ENCODE data around the gene PEX5L.

Gene PEX5L

DNA sequence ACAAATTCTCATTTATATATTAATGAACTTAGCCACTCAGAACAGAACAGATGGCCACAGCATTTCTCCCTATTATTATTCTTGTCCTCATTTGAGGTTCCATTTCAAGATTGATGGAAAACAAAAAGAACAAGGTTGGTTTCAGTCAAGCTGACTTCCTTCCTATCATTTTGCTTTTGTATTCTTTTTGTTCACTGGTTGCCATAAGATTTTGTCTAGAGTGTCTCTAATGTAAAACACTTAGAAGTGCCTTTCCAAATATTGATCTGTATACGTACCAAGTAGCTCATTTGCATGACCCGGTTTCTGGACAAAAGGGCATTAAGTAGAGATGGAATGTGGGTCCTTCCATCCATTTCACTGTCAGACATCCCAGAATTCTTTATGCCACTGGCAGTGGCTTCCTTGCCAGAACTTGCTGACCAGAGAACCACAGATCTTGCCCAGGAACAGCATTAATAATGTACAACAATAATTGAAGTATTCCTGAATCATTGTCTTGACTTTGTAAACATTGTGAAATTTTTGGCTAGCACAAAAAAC is 63.8 kb downstream of the PEX5L start:
- no peak for TF ChIP-seq FOXM1 (IDR thresholded peaks at IDR 0.05; ENCODE audit: borderline replicate concordance, low read depth)
- TF ChIP-seq CEBPB (IDR thresholded peaks at IDR 0.05): no peak
- TF ChIP-seq, protein P1, sequence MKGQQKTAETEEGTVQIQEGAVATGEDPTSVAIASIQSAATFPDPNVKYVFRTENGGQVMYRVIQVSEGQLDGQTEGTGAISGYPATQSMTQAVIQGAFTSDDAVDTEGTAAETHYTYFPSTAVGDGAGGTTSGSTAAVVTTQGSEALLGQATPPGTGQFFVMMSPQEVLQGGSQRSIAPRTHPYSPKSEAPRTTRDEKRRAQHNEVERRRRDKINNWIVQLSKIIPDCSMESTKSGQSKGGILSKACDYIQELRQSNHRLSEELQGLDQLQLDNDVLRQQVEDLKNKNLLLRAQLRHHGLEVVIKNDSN (IDR thresholded peaks at IDR 0.05): no peak
- no peak for TF ChIP-seq ZBTB7A (IDR thresholded peaks at IDR 0.05; ENCODE audit: low read depth)
- TF ChIP-seq EGR1 (IDR thresholded peaks at IDR 0.05): no peak
- no peak for TF ChIP-seq RAD21 (IDR thresholded peaks at IDR 0.05; ENCODE audit: low read depth)
- TF ChIP-seq, protein P2, sequence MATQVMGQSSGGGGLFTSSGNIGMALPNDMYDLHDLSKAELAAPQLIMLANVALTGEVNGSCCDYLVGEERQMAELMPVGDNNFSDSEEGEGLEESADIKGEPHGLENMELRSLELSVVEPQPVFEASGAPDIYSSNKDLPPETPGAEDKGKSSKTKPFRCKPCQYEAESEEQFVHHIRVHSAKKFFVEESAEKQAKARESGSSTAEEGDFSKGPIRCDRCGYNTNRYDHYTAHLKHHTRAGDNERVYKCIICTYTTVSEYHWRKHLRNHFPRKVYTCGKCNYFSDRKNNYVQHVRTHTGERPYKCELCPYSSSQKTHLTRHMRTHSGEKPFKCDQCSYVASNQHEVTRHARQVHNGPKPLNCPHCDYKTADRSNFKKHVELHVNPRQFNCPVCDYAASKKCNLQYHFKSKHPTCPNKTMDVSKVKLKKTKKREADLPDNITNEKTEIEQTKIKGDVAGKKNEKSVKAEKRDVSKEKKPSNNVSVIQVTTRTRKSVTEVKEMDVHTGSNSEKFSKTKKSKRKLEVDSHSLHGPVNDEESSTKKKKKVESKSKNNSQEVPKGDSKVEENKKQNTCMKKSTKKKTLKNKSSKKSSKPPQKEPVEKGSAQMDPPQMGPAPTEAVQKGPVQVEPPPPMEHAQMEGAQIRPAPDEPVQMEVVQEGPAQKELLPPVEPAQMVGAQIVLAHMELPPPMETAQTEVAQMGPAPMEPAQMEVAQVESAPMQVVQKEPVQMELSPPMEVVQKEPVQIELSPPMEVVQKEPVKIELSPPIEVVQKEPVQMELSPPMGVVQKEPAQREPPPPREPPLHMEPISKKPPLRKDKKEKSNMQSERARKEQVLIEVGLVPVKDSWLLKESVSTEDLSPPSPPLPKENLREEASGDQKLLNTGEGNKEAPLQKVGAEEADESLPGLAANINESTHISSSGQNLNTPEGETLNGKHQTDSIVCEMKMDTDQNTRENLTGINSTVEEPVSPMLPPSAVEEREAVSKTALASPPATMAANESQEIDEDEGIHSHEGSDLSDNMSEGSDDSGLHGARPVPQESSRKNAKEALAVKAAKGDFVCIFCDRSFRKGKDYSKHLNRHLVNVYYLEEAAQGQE (IDR thresholded peaks at IDR 0.05; ENCODE audit: low read depth): no peak
- TF ChIP-seq TEAD4 (IDR thresholded peaks at IDR 0.05): no peak
- no peak for TF ChIP-seq TCF12 (IDR thresholded peaks at IDR 0.05; ENCODE audit: low read depth)
- no peak for TF ChIP-seq YY1 (IDR thresholded peaks at IDR 0.05; ENCODE audit: low read depth)
- no peak for TF ChIP-seq CREB1 (IDR thresholded peaks at IDR 0.05; ENCODE audit: low read depth)

DNA sequence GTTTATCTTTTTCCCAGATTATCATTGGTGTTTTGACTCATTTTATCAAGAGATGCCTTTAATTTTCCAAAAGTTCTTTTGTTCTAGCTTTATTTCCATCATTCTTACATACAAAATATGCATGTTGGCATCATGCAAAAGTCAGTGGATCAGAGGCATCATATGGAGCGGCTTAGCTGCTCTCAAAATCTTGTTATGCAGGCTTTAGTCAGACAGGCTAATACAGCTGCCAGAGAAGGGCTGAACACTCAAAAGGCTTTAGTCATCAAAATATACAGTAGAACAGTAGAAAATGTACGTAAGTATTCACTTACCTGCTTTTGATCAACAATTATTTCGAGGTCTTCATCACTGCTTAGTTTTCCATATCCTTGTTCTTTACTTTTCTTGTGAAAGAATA is 65.5 kb downstream of the PEX5L start:
- TF ChIP-seq YY1 (IDR thresholded peaks at IDR 0.05; ENCODE audit: low read depth) (no peak), TEAD4 (IDR thresholded peaks at IDR 0.05) (no peak), NFIC (IDR thresholded peaks at IDR 0.05) (no peak), ZBTB7A (IDR thresholded peaks at IDR 0.05; ENCODE audit: low read depth) (no peak), RAD21 (IDR thresholded peaks at IDR 0.05; ENCODE audit: low read depth) (no peak), TCF12 (IDR thresholded peaks at IDR 0.05; ENCODE audit: low read depth) (no peak), FOXM1 (IDR thresholded peaks at IDR 0.05; ENCODE audit: borderline replicate concordance, low read depth) (no peak), CEBPB (IDR thresholded peaks at IDR 0.05) (no peak), EP300 (IDR thresholded peaks at IDR 0.05; ENCODE audit: borderline replicate concordance) (no peak), TAF1 (IDR thresholded peaks at IDR 0.05; ENCODE audit: low read depth) (no peak), EGR1 (IDR thresholded peaks at IDR 0.05) (no peak), CREB1 (IDR thresholded peaks at IDR 0.05; ENCODE audit: low read depth) (no peak)
- TF ChIP-seq, protein P3, sequence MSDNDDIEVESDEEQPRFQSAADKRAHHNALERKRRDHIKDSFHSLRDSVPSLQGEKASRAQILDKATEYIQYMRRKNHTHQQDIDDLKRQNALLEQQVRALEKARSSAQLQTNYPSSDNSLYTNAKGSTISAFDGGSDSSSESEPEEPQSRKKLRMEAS (IDR thresholded peaks at IDR 0.05): no peak
- TF ChIP-seq, protein P2 (IDR thresholded peaks at IDR 0.05; ENCODE audit: low read depth): no peak
- TF ChIP-seq, protein P1 (IDR thresholded peaks at IDR 0.05): no peak

DNA sequence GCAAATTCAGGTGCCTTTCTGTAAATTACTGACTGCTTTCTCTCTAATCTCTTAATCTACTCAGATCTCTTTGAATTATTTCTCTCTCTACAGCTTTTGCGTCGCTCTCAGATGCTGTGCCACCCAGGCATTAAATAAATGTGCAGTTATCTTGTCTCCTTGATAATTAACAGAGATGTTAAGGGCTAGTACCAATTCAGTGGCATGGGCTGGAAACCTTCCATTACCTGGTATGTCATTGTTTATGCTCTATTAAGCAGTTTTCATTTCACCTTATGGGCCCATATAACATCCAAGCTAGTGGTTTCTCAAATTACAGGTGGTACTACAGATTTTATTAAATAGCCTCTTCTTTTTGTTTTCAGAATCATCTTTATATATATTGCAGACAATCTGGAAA is 66.0 kb downstream of the PEX5L start:
- no peak for TF ChIP-seq CREB1 (IDR thresholded peaks at IDR 0.05; ENCODE audit: low read depth)
- TF ChIP-seq, protein P3 (IDR thresholded peaks at IDR 0.05): no peak

DNA sequence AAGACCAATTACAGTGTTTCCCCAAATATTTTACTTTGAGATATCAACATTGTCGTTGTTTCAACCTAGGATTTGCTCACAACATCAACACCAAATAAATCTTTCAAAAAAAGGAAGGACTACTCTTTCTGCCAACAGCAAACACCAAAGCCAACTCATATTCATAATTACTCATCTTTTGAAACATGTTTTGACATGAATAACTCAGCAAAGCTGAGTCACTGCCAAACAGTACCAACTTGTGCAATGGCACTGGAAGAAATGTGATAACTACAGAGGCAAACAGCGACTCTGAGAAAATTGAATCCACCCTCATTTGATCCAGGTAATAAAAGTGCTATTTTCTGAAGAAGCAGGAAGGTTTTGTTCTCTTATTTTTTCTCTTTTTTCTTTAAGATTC is 67.2 kb downstream of the PEX5L start:
- TF ChIP-seq NFIC (IDR thresholded peaks at IDR 0.05) (no peak), TAF1 (IDR thresholded peaks at IDR 0.05; ENCODE audit: low read depth) (no peak), EGR1 (IDR thresholded peaks at IDR 0.05) (no peak)

DNA sequence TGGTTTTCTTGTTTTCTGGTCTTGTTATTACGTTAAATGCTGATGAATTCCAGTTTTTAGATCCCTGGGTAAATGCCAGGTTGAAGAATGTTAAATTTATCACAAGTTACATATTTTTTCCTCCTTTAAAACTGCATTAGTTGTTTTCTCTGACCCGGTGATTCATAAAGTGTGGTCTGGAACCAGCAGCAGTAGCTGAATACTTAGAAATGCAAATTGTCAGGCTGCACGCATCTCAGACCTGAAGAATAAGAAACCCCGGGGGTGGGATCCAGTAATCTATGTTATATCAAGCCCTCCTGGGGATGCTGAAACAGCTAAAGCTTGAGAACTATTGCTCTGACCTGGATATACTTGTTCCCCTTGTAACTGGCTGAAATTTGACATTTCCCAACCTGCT is 69.1 kb downstream of the PEX5L start:
- TF ChIP-seq TCF12 (IDR thresholded peaks at IDR 0.05; ENCODE audit: low read depth) (no peak), FOXM1 (IDR thresholded peaks at IDR 0.05; ENCODE audit: borderline replicate concordance, low read depth) (no peak), ZBTB7A (IDR thresholded peaks at IDR 0.05; ENCODE audit: low read depth) (no peak), EGR1 (IDR thresholded peaks at IDR 0.05) (no peak), CEBPB (IDR thresholded peaks at IDR 0.05) (no peak), NFIC (IDR thresholded peaks at IDR 0.05) (no peak), TEAD4 (IDR thresholded peaks at IDR 0.05) (no peak), RAD21 (IDR thresholded peaks at IDR 0.05; ENCODE audit: low read depth) (no peak), YY1 (IDR thresholded peaks at IDR 0.05; ENCODE audit: low read depth) (no peak), TAF1 (IDR thresholded peaks at IDR 0.05; ENCODE audit: low read depth) (no peak), CREB1 (IDR thresholded peaks at IDR 0.05; ENCODE audit: low read depth) (no peak), EP300 (IDR thresholded peaks at IDR 0.05; ENCODE audit: borderline replicate concordance) (no peak)
- TF ChIP-seq, protein P3 (IDR thresholded peaks at IDR 0.05): no peak
- TF ChIP-seq, protein P2 (IDR thresholded peaks at IDR 0.05; ENCODE audit: low read depth): no peak
- TF ChIP-seq, protein P1 (IDR thresholded peaks at IDR 0.05): no peak
